GM21423 (cell line): ENCODE data around the gene USP7.
"Not testable (repeated sequence)": the region's sequence is repeated elsewhere in the genome, so short reads cannot be mapped to it uniquely, and the experiment has no call there.

Experiments
- ATAC-seq: cut with Tn5 transposase; IDR thresholded peaks from one replicate; pipeline ENCODE4 v1.9.1; 2021; ENCODE audit warnings: mild to moderate bottlenecking, moderate library complexity; ENCODE audit not compliant: unreplicated experiment

Gene USP7

DNA sequence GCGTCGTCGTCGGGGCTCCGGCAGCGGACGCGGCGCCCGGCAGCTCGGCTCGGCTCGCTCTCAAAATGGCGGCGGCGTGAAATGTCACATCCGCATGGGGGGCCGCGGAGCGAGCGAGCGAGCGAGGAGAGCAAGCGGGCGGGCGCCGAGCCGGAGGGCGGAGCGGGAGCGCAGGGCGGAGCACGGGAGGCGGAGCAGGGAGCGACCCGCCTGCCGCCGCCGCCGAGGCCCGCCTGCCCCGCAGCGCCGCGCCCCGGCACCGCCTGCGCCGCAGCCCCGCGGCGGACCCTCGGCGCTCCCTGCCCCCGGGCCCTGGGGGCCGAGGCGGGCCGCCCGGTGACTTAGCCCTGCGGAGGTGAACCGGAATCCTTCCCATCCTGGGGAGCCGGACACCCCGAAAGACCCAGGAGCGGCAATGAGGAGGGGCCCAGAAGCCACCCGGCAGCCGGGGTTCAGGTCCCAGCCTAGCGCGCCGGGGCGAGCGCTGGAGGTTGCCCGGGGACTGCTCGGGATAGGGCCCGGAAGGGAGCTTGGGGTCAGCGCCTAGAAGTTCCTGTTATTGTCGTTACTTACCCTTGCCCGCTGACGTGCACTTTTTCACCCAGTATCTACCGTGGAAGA lies at the start of gene USP7:
Gene USP7 (minus strand): TSS at position 86 of the 621 bp plus-strand sequence. CDS start 621 bp downstream, outside the sequence.
- ATAC-seq = peak; percentile 76

GRCh38 chr16:9013508-9013864 lies 49.8 kb upstream of the USP7 start:
- no peak for ATAC-seq

DNA sequence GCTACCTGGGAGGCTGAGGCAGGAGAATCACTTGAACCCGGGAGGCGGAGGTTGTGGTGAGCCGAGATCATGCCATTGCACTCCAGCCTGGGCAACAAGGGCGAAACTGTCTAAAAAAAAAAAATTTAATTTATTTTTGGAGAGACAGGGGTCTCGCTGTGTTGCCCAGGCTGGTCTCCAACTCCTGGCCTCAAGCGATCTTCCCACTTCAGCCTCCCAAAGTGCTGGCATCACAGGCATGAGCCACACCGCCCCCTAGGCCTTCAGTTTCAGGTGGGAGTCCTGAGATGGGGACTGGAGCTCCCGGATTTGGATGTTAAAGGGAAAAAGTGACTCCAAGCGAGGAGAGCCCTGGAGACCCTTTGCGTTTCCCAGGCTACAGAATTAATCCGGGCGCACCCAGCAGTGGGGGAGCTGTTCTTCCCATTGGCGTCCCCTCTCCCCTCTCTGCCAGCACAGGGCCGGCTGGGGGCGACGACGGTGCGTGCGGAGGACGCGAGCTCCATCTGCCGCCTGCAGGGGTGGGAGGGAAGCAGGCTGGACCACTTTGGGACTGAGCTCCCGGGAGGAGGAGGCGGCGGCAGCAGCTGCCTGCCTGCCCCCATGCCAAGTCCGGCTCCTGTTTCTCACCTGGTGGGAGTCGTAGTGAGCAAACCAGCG lies 49.3 kb upstream of the USP7 start:
- ATAC-seq = no peak

GRCh38 chr16:9012330-9012729 lies 48.6 kb upstream of the USP7 start:
- no peak for ATAC-seq

GRCh38 chr16:9008601-9009260 lies 45.0 kb upstream of the USP7 start:
- ATAC-seq = peak; percentile 87

DNA sequence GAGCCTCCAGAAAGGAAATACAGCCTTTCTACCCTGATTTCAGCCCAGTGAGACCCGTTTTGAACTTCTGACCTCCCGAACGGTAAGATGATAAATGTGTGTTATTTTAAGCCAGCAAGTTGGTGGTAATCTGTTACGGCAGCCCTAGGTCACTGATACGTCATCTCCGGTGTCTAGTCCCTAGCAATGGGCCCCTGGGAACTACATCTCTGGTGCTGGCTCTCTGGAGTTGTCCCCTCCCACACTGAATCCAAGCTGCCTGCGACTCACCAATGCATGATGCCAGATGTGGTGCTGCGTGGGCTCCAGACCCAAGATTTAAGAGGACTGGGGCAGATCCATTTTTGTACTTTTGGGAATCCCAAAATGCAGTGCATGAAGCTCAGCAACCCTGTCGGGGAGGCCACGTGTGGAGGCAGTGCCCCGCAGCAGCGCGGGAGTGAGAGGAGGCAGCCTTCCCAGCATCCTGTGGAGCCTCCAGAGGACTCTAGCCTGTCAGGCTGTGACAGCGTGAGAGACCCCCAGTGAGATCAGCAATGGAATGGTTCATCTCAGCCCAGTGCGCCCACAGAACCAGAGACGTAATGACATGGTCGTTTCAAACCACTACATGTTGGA lies 43.6 kb upstream of the USP7 start:
- no peak for ATAC-seq

DNA sequence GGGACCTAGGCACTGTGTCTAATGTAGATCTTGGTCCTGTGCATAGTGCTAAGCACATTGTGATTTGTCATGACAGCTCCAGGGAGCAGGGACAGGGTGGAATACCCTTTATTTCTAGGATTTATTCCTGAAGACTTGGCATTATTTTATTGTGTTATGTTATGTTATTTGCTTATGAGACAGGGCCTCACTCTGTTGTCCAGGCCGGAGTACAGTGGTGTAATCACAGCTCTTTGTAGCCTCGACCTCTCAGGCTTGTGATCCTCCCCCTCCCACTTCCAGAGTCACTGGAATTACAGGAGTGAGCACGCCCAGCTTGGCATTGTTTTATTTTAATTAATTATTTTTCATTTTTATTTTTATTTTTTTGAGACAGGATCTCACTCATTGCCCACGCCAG lies 40.5 kb upstream of the USP7 start:
- no peak for ATAC-seq

- ATAC-seq = no peak
Measured at GRCh38 chr16:9003763-9004162, 40.1 kb upstream of the USP7 start.

DNA sequence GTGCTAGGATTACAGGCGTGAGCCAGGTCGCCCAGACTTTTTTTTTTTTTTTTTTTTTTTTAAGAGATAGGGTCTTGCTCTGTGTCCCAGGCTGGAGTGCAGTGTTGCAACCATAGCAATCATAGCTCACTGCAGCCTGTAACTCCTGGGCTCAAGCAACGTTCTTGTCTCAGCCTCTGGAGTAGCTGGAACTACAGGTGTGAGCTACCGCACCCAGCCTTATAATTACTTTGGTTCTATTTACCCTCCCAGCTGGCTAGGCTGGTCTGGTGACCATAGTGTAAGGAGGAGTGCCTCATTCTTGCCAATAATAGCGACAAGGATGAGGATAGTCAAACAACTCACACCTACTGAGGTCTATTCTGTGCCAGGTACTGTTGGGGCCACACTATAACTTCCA lies 39.6 kb upstream of the USP7 start:
- no peak for ATAC-seq

GRCh38 chr16:9002042-9002441 lies 38.3 kb upstream of the USP7 start:
- no peak for ATAC-seq

- ATAC-seq = no peak
Measured at GRCh38 chr16:9000664-9001063, 37.0 kb upstream of the USP7 start.

GRCh38 chr16:8999800-9000199 lies 36.1 kb upstream of the USP7 start:
- ATAC-seq = no peak

- no peak for ATAC-seq
Measured at GRCh38 chr16:8998108-8998507, 34.4 kb upstream of the USP7 start.

- no peak for ATAC-seq
Measured at GRCh38 chr16:8996891-8997290, 33.2 kb upstream of the USP7 start.

GRCh38 chr16:8990445-8990844 lies 26.7 kb upstream of the USP7 start:
- ATAC-seq = no peak

DNA sequence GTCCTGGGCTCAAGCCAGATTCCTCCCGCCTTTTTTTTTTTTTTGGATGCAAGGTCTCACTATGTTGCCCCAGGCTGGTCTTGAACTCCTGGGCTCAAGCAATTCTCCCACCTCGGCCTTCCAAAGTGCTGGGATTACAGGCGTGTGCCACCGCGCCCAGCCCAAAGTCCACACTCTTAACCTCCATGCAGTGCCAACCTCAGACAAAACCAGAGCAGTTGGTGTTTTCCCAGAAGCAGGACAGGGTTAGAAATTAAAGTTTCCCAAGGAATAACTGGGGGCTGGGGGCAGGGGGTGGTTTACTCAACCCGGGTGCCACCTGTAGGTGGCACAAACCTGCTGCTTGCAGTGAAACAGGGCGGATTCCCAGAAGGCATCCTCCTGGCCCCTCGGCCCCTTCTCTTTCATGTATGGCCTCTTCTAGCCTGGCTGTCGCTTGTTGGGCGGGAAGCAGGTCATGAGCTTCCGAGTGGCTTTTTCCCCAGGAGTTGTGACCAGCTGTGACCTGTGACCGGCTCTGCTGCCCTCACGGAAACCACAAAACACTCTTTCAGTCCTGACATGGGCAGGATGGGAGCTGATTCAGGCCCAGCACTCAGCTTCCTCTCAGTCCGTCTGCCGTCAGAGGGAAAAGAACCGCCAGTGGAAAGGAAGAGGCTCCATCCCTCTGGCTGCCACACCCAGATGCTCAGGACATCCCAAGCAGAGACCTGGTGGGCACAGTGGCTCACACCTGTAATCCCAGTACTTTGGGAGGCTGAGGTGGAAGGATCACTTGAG lies 25.6 kb upstream of the USP7 start:
- no peak for ATAC-seq

GRCh38 chr16:8986818-8987191 lies 23.1 kb upstream of the USP7 start:
- ATAC-seq = no peak

- ATAC-seq = no peak
Measured at GRCh38 chr16:8986111-8986510, 22.4 kb upstream of the USP7 start.

- no peak for ATAC-seq
Measured at GRCh38 chr16:8982816-8983215, 19.1 kb upstream of the USP7 start.

DNA sequence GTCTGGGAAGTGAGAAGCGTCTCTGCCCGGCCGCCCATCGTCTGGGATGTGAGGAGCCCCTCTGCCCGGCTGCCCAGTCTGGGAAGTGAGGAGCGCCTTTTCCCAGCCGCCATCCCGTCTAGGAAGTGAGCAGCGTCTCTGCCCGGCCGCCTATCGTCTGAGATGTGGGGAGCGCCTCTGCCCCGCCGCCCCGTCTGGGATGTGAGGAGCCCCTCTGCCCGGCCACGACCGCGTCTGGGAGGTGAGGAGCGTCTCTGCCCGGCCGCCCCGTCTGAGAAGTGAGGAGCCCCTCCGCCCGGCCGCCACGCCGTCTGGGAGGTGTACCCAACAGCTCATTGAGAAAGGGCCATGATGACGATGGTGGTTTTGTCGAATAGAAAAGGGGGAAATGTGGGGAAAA lies 18.2 kb upstream of the USP7 start:
- ATAC-seq = not testable (repeated sequence)

- not testable (repeated sequence) for ATAC-seq
Measured at GRCh38 chr16:8976189-8976588, 12.5 kb upstream of the USP7 start.
